Measurements from ENCODE around the gene SLC35B2. TPM values are rescaled to one million over a fixed set of nuclear protein-coding genes. Genes with fewer than 3 reads are reported as not detected.
A peak's percentile ranks its signal among the peaks of the same experiment; 100 is the strongest.

Gene SLC35B2
- total and polyA plus RNA-seq, 9 of the 15 experiments (the other 6 are each of a cell fraction or from before 2014, with no cell fraction given), result 14.5 to 59.1 (median 47.1) TPM

DNA sequence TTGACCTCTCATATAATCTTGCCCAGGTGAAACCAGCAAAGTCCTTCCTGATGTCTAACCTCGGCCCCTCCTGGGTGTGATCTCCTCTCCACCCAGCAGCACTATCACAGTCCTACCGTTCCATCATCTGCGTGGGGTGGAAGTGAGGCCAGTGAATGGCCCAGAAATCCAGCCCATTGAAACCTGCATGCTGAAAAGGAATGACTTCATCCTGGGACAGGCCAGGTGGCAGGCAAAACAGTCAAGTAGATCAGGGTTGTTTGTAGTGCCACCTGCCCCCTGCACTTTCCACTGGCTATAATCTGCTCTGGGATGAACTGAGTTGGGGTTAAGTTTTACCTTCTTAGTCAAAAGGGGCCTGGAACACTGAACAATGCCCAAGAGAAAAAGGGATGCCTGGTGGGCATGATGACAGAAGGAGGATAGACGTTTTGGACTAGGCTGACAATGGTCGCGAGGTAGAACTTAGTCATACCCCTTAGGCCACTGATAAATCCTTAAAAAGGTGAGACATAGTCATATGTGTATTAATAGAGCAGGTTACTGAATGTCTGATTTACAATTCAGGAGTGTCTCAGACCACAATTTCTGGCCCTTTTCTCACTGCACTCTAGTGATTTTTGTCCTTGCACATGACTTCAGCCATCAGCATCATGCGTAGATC lies 18.5 kb downstream of the SLC35B2 start:
- H3K4me1 ChIP-seq (replicated peaks in 1 of 2; ENCODE audit: control insufficient read depth in 2 of 2, insufficient read depth in 2 of 2, low read length in 2 of 2), result peaks cover 16 to 19% of the 10 kb centered on the region in 2 experiments; a peak in 4 of 5 replicates
- DNase-seq (ENCODE audit: extremely low read depth in 1 of 4, low spot score in 3 of 4) (no peak), FAIRE-seq (no peak), ATAC-seq (no peak)
- H3K9me1 ChIP-seq (ENCODE audit: control insufficient read depth, insufficient read depth, low read length), result no peaks in the 10 kb centered on the region
- WGBS (ENCODE audit: insufficient coverage, low coverage, missing lambda C conversion rate), result 43% methylated on average over 7 of the region's 7 CpGs
- in situ Hi-C loops (cut with MboI) (loop anchor here (5.0 kb wide), 1 partner anchor 67 kb away; no protein-coding TSS in a partner anchor), intact Hi-C loops (cut with micrococcal nuclease) (loop anchor here (1.0 to 2.0 kb wide), 2 partner anchors 18 to 67 kb away; no protein-coding TSS in a partner anchor)
- H3K36me3 ChIP-seq (ENCODE audit: control insufficient read depth, insufficient read depth, low read length), result peaks cover 13% of the 10 kb centered on the region; the same call in 1 of the 3 replicates
- CTCF ChIA-PET (ENCODE audit: low intra/inter-chr PET ratio), result interaction anchor here (0.8 to 2.6 kb wide), 2 partner anchors 66 to 514 kb away, joined by 4 to 20 read pairs; no protein-coding TSS in a partner anchor
- H3K27ac ChIP-seq (ENCODE audit: extremely low read depth, low read depth, low read length), result no peak overlapping the region
- H3K9me3 ChIP-seq (replicated peaks; ENCODE audit: control insufficient read depth, insufficient read depth, low read depth, low read length), result no peaks in the 10 kb centered on the region
- H3K4me2 ChIP-seq (ENCODE audit: insufficient read depth, low read length), result peak overlapping the region; percentile 88; the same call in 1 of the 2 replicates
- no peak overlapping the region for H3K4me3 ChIP-seq
- no peaks in the 10 kb centered on the region for H3K79me2 ChIP-seq (ENCODE audit: control insufficient read depth, insufficient read depth, low read length)
- H2AFZ ChIP-seq (ENCODE audit: low read depth, low read length), result peak overlapping the region; percentile 94
- TF ChIP-seq, protein P1, sequence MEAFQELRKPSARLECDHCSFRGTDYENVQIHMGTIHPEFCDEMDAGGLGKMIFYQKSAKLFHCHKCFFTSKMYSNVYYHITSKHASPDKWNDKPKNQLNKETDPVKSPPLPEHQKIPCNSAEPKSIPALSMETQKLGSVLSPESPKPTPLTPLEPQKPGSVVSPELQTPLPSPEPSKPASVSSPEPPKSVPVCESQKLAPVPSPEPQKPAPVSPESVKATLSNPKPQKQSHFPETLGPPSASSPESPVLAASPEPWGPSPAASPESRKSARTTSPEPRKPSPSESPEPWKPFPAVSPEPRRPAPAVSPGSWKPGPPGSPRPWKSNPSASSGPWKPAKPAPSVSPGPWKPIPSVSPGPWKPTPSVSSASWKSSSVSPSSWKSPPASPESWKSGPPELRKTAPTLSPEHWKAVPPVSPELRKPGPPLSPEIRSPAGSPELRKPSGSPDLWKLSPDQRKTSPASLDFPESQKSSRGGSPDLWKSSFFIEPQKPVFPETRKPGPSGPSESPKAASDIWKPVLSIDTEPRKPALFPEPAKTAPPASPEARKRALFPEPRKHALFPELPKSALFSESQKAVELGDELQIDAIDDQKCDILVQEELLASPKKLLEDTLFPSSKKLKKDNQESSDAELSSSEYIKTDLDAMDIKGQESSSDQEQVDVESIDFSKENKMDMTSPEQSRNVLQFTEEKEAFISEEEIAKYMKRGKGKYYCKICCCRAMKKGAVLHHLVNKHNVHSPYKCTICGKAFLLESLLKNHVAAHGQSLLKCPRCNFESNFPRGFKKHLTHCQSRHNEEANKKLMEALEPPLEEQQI (IDR thresholded peaks at IDR 0.05), result no peak
- TF ChIP-seq POLR2A (conservative IDR thresholded peaks at IDR 0.05) (peak; percentile 35; the same call in 1 of the 2 replicates), SP1 (CRISPR knock-in tag; IDR thresholded peaks at IDR 0.05) (0 out of 2 replicates have a peak, but pooled peaks have one; percentile 28)
- no TSS peak for BruUV-seq (replicated peaks)
- POLR2A ChIA-PET, result interaction anchor here (6.0 kb wide), 1 partner anchor 8 kb away, joined by 90 read pairs; the partner anchor contains the start of gene HSP90AB1
- no peaks in the 10 kb centered on the region for H3K27me3 ChIP-seq (ENCODE audit: control insufficient read depth in 2 of 2, insufficient read depth in 2 of 2, low read length in 2 of 2)
- no peaks in the 10 kb centered on the region for H4K20me1 ChIP-seq (replicated peaks; ENCODE audit: control insufficient read depth, insufficient read depth, low read length)
- H3K9ac ChIP-seq (ENCODE audit: insufficient read depth in 1 of 2, low read depth in 2 of 2, low read length in 2 of 2), result no peak overlapping the region; a peak in 1 of 4 replicates

All from K562 (cell line).